GM18499 (cell line): ENCODE results near the gene ERG.

Source experiments
- ATAC-seq: cut with Tn5 transposase; IDR thresholded peaks from one replicate; pipeline ENCODE4 v1.9.1; 2021; ENCODE audit warnings: moderate number of reproducible peaks; ENCODE audit not compliant: insufficient read depth, unreplicated experiment

The ERG gene

DNA sequence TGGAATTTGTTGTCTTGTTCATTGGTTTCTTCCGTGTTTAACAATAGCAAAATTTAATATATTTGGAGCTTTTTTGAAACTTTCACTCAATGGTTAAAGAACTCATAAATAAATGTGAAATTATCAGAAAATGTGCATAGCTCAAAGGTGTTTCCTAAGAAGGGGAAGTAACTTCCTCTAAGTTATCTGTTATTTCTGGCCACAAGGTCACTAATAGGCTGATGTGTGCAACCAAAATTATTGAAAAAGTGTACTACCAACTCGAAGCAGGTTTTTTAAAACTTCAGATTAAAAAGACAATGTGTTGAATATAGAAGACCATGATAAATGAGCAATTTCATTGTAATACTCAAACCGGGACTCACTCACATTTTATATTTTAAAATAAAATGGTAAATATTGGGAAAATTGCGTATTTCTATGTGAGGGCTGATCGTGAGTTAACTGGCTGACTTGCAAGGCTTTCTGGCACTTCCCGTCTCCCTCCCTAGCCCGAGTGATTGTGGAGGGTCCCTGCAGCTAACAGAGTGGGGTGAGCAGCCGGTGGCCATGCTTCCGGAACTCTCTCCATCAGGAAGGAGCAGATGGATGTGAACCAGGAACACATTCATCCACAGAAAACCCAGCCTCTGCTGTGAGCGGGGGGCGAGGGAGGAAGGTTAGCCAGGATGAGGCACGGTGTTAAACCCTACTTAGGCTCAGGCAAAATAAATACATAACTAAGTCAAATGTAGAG lies 96.9 kb downstream of the ERG start:
- no peak for ATAC-seq

DNA sequence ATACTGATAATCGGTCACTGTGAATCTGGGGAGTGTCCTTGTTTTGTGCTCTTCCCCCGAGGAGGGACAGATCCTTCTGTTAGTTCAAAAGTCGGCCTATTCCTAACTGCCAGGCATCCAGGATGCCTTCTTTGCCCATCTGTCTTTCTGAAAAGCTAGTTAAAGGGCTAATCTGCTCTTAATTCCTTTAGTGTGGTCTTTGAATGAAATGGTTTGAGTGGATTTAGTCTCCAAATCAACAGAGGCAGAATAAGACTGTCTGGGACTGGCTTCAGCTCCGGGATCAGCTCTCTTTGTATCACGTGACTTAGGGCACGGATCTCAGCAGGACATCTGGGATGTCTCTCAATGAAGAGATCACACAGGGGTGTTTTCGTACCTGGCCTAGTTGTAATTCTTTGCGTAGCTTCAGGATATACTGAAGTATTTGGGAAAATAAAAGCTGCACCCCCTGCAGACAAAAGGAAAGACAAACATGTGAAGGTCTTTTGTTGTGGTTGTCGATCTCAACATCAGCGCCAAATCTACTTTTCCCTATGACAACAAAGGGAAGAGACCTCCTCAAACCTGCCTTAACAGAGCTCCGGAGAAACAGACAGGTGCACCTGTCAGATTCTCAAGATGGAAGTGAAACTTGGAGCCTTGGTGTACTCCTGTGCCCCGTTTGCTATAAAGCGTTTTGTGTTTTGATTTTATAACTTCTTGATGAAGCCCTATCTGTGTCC lies 97.9 kb downstream of the ERG start:
- ATAC-seq = no peak

DNA sequence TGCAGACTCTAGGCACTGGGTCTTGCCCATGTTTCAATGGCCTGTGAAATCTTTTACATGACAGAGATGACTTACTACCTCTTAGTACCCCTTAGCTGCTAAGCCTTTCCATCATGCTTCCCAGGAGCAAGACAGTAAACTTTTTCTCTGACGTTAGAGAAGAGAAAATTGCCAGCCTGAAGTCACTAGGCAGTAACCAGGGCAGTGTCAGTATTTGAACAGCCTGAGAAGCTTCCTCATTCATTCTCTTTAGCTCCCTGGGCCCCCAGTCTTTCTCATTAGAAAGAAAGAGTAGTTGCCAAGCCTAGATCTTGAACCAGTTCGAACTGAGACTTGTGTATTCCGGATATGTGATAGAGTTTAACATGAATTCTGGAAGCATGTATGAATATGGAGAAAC lies 99.2 kb downstream of the ERG start:
- ATAC-seq = no peak

DNA sequence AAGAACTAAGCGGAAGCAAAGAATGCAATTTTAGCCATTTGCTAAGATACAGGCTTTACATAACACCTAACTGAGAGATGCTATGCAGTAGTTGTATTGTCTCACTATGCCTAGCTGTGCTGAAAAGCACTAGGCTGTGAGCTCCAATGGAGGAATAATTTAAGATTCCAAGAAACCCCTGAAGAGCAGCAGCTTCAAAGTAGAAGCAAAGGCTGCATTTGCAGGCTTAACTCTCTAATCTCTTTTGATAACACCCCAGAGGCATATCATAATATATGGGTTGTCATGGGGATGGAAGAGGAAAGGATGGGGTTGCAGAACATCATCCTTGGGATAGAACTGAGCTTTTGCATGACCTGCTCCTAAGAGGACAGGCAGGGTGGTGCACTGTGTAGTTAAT lies 102.0 kb downstream of the ERG start:
- ATAC-seq = no peak

DNA sequence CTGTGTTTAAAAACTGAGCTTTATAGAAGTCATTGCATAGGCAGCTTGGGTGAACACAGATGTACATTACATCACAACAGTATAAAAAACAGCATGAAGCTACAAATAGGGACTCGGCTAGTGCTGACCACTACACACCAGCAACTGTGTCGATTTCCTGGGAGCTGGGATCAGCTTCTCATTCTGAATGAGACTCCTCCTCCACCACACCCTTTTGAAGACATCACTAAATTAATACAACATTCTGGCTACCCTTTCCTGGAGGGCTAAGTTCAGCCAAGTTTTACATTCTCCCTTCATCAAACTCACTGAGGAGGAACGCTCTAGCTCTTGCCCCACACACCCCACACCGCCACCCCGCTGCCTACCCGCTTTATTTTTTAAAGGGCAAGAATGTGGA lies 102.7 kb downstream of the ERG start:
- no peak for ATAC-seq

DNA sequence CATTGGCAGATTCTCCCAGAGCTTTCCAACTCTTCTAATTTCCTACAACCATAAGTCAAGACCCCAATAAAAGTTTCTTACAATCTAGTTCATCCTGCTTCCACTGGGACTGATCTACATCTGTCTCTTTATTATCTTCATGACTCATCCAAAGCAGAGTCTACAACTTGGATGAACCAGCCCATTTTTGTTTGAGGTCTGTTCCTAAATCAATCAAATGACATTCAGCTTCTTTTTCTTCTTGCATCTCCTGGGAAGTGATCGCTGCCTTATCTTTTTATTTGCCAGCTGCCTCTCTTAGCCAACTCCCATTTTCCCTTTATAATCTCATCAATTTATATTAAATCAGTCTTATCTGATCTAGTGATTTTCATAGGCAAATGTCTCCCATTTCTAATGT lies 105.6 kb downstream of the ERG start:
- no peak for ATAC-seq

DNA sequence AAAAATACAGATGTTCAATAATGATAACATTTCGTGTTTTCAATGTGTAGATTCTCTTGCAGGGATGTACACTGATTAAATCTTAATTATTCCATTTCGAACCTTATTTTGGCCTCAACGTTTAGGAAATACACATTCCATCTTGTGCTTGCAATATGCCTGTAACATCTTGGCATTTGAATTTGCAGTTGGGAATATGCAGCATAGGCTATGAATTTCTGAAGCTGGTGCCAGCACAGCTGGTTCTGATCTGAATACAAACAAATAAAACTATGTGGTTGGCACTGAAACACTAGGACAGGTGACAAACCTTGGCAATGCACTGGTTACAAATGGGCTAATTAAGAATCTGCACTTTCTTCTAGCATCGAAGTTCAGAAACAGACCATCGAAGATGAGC lies 108.4 kb downstream of the ERG start:
- ATAC-seq = no peak

DNA sequence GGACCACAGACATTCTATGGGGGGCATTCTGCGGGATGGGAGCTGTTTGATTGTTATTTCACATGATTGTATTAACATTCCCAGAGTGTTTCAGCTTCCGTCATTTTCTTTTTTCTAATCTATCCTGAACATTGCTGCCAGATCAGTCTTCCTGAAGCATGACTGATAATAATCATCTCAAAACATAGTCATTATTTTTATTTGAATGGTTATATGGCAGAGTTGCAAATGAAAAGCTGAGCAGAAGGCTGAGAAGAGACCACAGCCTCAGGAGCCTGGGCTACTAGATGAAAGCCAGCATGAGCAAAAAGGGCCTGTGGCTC lies 109.0 kb downstream of the ERG start:
- no peak for ATAC-seq

DNA sequence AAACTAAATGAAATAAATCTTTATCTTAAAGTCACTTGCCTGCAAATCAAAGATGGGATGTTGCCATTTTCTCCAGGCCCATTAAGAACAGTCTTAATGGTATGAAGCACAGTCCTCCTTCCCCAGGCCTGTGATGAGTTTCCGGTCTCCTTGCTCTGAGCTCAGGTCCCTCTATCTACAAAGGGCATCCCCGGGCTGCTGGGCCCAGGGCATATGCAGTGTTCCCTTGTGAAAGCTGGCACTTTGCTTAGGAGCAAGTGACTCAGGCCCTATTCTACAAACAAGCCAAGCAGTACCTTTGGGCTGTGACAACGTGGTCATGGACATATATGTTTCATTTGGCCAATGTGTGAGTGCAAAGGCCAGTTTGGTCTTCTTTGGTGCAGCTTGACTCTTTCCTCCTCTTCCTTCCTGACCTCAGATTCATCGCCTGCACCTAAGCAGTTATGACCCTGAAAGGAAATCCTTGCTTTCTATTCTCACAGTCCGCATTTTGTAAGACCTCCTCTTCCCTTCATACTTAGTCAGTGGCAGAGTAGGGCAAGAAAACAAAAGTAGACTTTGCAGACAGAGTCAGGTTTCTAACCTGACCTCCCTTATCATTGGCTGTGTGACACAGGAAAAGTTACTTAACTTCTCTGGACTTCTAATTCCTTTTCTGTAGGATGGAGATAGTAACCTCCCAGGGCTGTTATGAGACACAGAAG lies 109.5 kb downstream of the ERG start:
- no peak for ATAC-seq

DNA sequence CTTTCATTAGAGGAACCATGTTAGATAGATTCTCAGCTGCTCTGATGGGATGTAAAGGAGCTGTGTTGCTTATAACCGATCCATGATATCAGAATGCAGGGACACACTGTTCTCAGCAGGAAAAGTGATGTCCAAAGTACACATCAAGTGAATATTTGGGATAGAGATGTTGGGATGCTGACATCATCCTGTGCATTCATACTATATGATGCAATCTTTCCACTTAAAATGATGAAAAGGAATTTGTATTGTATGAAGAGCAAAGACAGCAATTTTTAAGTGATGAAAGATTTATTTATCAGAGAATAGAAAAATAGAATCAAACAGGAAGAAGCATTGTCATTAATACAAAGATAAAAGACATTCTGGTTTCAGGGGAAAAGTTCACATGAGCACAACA lies 110.1 kb downstream of the ERG start:
- no peak for ATAC-seq

DNA sequence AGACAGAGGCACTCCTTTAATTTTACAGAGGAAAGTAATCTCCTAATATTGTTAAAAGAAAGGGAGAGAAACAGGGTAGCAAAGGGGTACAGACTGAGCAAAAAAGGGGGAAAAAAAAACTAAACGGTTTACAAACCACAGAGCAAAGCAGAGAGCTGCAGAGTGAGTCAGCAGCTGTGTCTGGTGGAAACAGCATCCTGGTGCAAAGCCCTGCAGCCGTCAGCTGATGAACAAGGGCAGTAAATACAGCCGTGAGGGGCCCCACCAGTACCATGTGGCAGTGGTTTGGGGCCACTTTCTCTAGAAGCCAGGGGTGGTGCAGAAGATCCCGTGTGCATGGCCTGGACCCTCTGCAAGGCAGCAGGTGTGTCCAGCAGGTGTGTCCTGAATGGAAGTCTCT lies 111.3 kb downstream of the ERG start:
- ATAC-seq = no peak

DNA sequence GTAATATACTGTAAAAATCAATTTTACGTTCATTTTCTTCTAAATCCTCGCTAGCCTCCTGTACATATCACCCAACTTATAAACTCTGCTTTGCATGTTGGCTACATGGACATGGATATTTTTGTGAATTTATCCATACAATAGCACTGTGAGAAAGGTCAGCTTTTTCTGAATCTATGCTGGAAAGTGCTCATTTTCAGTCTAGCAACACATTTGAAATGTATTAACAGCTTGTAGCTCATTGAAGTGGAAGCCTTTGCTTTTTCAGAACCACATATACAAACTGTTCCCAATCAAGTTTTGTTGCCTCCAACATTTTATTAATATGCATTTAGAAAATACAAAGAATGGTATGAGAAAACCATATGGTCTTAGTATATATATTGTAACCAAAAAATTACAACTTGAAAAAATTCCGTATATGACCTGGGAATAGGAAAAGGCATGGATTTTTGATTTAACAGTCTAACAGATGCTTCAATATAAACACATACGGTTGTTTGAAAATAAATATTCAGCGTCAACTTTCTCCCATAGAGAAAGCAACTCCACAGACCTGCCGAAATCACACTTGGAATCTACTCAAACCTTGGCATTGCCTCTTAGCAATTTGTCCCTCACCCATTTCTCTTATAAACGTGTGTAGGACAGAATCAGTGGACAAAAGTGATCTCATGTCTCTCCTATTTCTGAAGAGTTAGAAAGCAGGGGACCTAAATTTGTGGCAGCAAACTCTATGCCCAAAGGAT lies 112.7 kb downstream of the ERG start:
- no peak for ATAC-seq

DNA sequence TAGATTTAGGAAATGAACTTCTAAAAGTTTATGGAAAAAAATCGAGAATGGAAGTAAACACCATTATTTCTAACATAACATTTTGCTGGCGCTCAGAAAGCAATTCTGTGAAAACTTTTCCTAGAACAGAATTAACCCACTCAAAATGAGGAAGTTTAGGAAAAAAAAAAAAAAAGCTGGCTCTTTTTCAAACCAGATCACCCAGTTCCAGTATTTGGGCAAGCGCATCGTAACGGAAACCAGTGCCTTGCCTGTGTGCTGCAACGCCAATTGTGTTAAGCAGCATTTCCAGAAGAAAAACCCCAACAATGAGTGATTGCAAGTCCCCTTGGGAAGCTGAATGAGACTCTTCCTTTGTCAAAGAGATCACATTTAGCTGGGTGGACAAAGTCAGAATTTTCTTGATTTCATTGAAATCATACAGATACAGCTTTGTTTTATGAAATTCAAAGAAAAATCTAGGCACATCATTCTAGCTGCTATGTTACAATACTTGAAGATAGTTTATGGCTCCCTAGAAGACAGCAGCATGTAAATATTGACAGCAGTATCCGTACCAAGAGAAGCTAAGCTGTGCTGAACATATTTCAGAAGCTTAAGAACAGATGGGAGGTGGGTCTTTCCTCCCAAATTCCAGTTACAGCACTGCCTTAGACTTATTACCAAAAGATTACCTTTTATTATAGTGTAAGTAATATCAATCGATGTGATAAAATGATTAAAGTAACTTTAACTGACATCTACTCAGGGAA lies 113.4 kb downstream of the ERG start:
- no peak for ATAC-seq

DNA sequence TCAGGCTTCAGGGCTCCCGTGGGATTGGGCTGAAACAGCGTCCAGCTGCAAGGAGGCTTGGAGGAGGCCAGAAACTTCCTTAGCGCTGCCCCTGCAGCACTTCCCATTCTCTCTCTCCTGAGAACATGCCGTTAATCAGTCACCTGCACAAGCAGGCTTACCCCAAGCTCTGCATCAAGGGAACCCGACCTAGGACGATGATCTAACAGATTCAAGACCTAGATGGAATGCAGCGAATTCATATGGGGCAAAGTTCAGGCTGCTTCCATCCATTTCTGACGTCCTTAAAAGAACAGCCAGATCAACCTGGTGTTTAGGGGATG lies 114.1 kb downstream of the ERG start:
- no peak for ATAC-seq

DNA sequence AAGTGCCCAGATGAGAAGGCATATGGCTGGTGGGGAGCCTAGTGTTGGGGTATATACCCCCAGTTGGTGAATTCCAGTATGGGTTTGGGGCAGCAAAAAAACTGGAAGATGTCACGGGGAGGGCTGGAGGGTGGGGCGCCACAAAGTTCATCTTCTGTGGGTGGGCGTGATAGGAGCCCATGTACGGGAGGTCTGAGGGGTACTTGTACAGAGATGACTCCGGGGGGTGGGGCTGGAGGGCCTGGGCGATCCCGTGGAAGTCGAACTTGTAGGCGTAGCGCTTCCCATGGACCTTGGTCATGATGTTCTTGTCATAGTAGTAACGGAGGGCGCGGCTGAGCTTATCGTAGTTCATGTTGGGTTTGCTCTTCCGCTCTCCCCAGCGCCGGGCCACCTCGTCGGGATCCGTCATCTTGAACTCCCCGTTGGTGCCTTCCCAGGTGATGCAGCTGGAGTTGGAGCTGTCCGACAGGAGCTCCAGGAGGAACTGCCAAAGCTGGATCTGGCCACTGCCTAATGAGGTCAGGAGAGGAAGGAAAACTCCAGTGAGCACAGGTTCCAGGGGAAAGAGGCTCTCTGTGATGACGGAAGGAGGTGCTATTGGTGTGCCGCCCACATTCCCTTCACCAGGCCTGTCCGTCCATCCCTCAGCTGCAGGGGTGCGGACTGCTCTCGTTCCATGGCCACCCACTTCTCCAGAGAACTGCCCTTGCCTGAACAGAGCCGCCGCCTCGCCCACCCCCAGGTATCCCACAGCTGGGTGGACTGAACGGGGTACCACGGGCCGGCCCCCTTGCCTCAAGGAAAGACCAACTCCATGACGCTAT lies 114.7 kb downstream of the ERG start:
- ATAC-seq = no peak

DNA sequence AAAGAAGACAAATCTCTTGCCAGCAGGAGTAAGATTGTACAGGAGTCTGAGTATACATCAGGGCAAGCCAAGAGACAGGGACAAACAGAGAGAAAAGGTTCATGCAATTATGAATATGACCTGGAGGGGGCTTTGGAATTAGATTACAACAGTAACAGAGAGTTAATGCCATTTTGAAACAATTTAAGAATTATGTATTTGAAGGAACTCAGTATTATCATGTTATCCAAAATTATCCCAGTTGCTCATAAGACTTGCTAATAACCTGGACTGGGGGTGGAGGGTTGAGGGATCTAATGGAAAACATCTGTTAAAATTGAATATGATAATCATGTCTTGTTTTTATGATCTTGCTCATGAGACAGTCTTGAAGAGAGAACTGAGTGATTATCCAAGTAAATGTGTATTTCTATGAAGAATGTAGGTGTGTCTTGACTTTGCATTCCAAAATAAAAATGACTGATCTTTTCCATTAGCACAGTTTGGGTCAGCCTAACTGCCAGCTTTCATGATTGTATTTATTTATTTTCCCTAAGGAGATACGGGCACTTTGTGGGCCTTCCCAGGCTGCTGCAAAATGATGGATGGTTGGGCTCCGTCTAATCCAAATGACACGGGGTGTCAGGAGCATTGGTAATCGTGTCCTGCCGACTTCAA lies 117.7 kb downstream of the ERG start:
- no peak for ATAC-seq

DNA sequence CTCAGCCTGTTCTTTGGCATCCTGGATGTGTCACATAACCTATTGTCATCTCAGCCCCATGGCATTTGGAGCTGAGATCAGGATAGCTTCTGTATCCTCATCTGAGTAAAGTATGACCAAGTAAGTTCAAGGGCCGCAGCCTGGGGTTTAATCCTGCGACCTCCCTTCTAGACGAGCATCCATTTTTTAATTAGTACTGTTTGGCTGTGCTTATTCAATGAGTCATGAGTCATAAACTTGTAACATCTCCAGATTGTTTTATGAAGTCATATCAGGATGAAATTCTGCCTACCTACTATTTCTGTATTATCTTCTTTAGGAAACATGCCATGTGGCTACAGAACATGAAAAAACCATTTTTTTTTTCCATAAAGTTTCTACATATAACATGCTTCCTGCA lies 119.1 kb downstream of the ERG start:
- no peak for ATAC-seq

DNA sequence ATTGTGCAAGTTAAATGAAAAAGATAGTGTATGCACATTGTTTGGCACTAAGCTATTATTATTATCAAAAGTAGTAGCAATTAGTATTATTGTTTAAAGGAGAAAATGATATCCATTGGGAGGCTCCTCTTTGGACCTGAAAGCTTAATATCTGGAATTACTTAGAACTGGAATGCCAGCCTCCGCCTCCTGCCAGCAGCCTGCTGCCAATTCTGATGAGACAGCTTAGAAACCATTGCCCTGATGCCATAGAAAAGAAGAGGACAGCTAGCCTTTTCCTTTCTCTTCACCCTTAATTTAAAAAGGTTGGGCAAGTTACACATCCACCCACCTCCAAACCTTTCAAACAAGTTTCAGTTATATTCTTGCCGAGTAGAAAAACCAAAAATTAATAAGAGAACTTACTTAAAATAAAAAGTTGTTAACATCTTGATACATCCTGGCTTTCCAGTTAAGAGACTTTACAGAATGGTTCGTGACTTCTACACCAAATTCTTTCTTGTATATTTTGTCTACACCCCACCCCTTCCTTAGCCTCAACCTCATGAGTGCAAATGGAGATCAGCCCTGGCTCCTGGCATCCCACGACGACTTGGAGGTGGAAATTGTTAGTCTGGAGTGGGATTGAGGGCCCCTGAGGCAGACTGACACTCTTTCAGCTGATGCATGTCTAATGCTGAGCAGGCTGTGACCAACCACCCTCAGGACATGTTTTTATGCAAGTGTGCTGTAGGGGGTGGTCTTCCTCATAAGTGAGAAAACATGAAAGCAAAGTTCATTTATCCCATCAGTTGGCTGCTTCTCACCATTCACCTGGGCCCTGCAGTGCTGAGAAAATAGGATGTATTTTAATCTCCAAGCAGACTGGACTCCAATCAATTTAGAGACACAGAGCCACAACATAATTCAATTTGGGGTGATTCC lies 120.8 kb downstream of the ERG start:
- ATAC-seq = no peak
